Calu3 (cell line): ENCODE measurements around the gene NAT9. TPM values are rescaled to one million over a fixed set of nuclear protein-coding genes. Genes with fewer than 3 reads are reported as not detected.
A peak's percentile ranks its signal among the peaks of the same experiment; 100 is the strongest.

Experiments
- BruUV-seq: library from RNA; stranded (reverse); fragments of 400-500 nt; replicated peaks from 2 replicates; lab custom pipeline; 2021; lab: Mats Ljungman, UMichigan
- CTCF ChIA-PET: fragments of 300-600 bp; sonication (Branson Sonifier 250); formaldehyde crosslinking; loops from one replicate; lab custom pipeline; 2022; ENCODE audit warnings: antibody characterized with exemption; lab: Charles Lee
- DNase-seq: peaks from one replicate; pipeline ENCODE4 v3.0.0; 2022
- H3K27ac Mint-ChIP-seq: one replicate; pipeline ENCODE4 v1.8.0; 2022; ENCODE audit warnings: mixed read lengths; ENCODE audit not compliant: unreplicated experiment
- H3K27me3 Mint-ChIP-seq: one replicate; pipeline ENCODE4 v1.8.0; 2022; ENCODE audit warnings: mixed read lengths; ENCODE audit not compliant: unreplicated experiment
- H3K36me3 Mint-ChIP-seq: one replicate; pipeline ENCODE4 v1.8.0; 2022; ENCODE audit warnings: mild to moderate bottlenecking, moderate library complexity, mixed read lengths; ENCODE audit not compliant: insufficient read depth, unreplicated experiment
- H3K4me1 Mint-ChIP-seq: one replicate; pipeline ENCODE4 v1.8.0; 2022; ENCODE audit warnings: mild to moderate bottlenecking, low read depth, mixed read lengths; ENCODE audit not compliant: unreplicated experiment
- H3K4me3 Mint-ChIP-seq: one replicate; pipeline ENCODE4 v1.8.0; 2022; ENCODE audit warnings: mild to moderate bottlenecking, low read depth, moderate library complexity, mixed read lengths; ENCODE audit not compliant: unreplicated experiment
- H3K9me3 Mint-ChIP-seq: one replicate; pipeline ENCODE4 v1.8.0; 2022; ENCODE audit warnings: low read depth, mixed read lengths; ENCODE audit not compliant: unreplicated experiment
- CTCF ChIP-seq: fragments of 200-600 bp; IDR thresholded peaks from one replicate; pipeline ENCODE4 v1.8.0; 2022; ENCODE audit warnings: antibody characterized with exemption; ENCODE audit not compliant: unreplicated experiment
- intact Hi-C: fragments of 100-400 bp; cut with micrococcal nuclease; formaldehyde crosslinking; loops from one replicate; pipeline ENCODE4 v1.10.0; 2022; ENCODE audit not compliant: unreplicated experiment
- total RNA-seq: library from RNA; stranded (reverse); gene quantifications from 2 replicates; pipeline ENCODE4 v1.2.3, GENCODE V29; 2022

The NAT9 gene
- total RNA-seq, 1 experiment from 2014 or later: 66.5 TPM

GRCh38 chr17:74750039-74750326 is 26.2 kb downstream of the NAT9 start:
- Mint-ChIP-seq H3K4me1 (peaks cover 26% of the 10 kb centered on the region), H3K4me3 (peak overlapping the region; percentile 97), H3K36me3 (peaks cover 55% of the 10 kb centered on the region), H3K27ac (peak overlapping the region; percentile 83), H3K27me3 (no peaks in the 10 kb centered on the region), H3K9me3 (no peaks in the 10 kb centered on the region)
- no peak for DNase-seq
- TF ChIP-seq CTCF: no peak
- intact Hi-C loops: no loop called here
- BruUV-seq: no TSS peak
- CTCF ChIA-PET: interaction anchor here (0.7 to 2.7 kb wide), 8 partner anchors 10 to 123 kb away, joined by 3 to 28 read pairs (median 4); partner anchors contain the start of genes FDXR and NAT9

- Mint-ChIP-seq H3K4me3 (peak overlapping the region; percentile 97), H3K4me1 (peaks cover 31% of the 10 kb centered on the region), H3K27me3 (peaks cover under 1% of the 10 kb centered on the region), H3K9me3 (no peaks in the 10 kb centered on the region), H3K27ac (peak overlapping the region; percentile 83), H3K36me3 (peaks cover 51% of the 10 kb centered on the region)
- no peak for TF ChIP-seq CTCF
- intact Hi-C loops: loop anchor here (5.0 kb wide), 1 partner anchor 33 kb away; no protein-coding TSS in a partner anchor
- DNase-seq: peak; percentile 32
- CTCF ChIA-PET: interaction anchor here (0.6 to 2.7 kb wide), 8 partner anchors 11 to 47 kb away, joined by 3 to 28 read pairs (median 4); partner anchors contain the start of gene NAT9
- no TSS peak for BruUV-seq
Measured at GRCh38 chr17:74749279-74750038, 26.7 kb downstream of the NAT9 start.

- peaks cover 39% of the 10 kb centered on the region for H3K4me1 Mint-ChIP-seq
- CTCF ChIA-PET: interaction anchor here (0.6 to 2.7 kb wide), 6 partner anchors 11 to 41 kb away, joined by 3 to 28 read pairs (median 4); partner anchors contain the start of gene NAT9
- TSS peak; percentile 69 for BruUV-seq
Measured at GRCh38 chr17:74748529-74749278, 27.4 kb downstream of the NAT9 start, which contains the start of gene NHERF1. TSS of gene NHERF1 (plus strand) at chr17:74748628. CDS start at chr17:74748847, 219 bp downstream.

GRCh38 chr17:74748279-74748528 is 27.9 kb downstream of the NAT9 start:
- intact Hi-C loops: loop anchor here (5.0 kb wide), 1 partner anchor 34 kb away; no protein-coding TSS in a partner anchor
- CTCF ChIA-PET: no interaction called here
- no peak for DNase-seq
- no TSS peak for BruUV-seq
- TF ChIP-seq CTCF: no peak
- Mint-ChIP-seq H3K9me3 (no peaks in the 10 kb centered on the region), H3K27ac (no peak overlapping the region), H3K4me1 (peaks cover 37% of the 10 kb centered on the region), H3K27me3 (peaks cover 13% of the 10 kb centered on the region), H3K36me3 (peaks cover 55% of the 10 kb centered on the region), H3K4me3 (peak overlapping the region; percentile 97)

More at GRCh38 chr17:74748529-74749278, 27.4 kb downstream of the NAT9 start, which contains the start of gene NHERF1:
- Mint-ChIP-seq H3K9me3 (no peaks in the 10 kb centered on the region), H3K27ac (peak within 1 kb of the TSS; percentile 83), H3K36me3 (peaks cover 55% of the 10 kb centered on the region), H3K27me3 (peaks cover 8% of the 10 kb centered on the region), H3K4me3 (peak within 1 kb of the TSS; percentile 97)
- DNase-seq: peak; percentile 98
- TF ChIP-seq CTCF: no peak
- intact Hi-C loops: loop anchor here (5.0 kb wide), 1 partner anchor 34 kb away; no protein-coding TSS in a partner anchor
